NB4 (cell line): Measurements from ENCODE around the gene NUP214.
A peak's percentile ranks its signal among the peaks of the same experiment; 100 is the strongest.

Source experiments
- DNase-seq: peaks from one replicate; pipeline ENCODE4 v3.0.0; 2010; ENCODE audit warnings: low read depth
- H3K4me3 ChIP-seq: one replicate; pipeline ENCODE4 v1.5.1; 2011; ENCODE audit warnings: mild to moderate bottlenecking, low read depth, low read length, moderate library complexity
- MAX ChIP-seq: IDR thresholded peaks from 2 replicates; pipeline ENCODE4 v1.6.1; 2011; ENCODE audit warnings: low read depth, low read length
- MYC ChIP-seq: IDR thresholded peaks from 2 replicates; pipeline ENCODE4 v1.6.1; 2011; ENCODE audit warnings: low read depth, low read length
- POLR2A ChIP-seq: IDR thresholded peaks from 2 replicates; pipeline ENCODE4 v1.6.1; 2011; ENCODE audit warnings: mild to moderate bottlenecking; ENCODE audit not compliant: insufficient read length; ENCODE audit errors: extremely low read depth
- TF ChIP-seq, protein P1 (sequence below): IDR thresholded peaks from one replicate; pipeline ENCODE4 v1.5.1; 2012; ENCODE audit warnings: low read depth, low read length

The NUP214 gene

DNA sequence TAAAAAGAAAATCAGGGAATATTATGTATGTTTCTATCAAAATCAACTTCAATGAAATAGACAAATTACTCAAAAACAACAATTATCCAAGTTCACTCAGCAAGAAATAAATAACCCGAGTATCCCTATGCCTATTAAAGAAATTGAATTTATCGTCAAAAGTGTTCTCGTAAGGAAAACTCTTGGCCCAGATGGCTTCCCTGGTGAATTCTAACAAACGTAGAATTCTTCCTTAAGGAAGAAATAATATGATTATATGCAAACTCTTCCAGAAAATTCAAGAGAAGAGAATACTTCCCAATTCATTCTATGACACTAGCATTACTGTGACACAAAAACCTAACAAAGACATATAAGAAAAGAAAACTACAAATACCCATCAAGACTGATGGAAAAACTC is 121.2 kb downstream of the NUP214 start:
- no peak overlapping the region for H3K4me3 ChIP-seq
- TF ChIP-seq POLR2A: no peak
- TF ChIP-seq MAX: no peak
- no peak for TF ChIP-seq MYC
- TF ChIP-seq, protein P1, sequence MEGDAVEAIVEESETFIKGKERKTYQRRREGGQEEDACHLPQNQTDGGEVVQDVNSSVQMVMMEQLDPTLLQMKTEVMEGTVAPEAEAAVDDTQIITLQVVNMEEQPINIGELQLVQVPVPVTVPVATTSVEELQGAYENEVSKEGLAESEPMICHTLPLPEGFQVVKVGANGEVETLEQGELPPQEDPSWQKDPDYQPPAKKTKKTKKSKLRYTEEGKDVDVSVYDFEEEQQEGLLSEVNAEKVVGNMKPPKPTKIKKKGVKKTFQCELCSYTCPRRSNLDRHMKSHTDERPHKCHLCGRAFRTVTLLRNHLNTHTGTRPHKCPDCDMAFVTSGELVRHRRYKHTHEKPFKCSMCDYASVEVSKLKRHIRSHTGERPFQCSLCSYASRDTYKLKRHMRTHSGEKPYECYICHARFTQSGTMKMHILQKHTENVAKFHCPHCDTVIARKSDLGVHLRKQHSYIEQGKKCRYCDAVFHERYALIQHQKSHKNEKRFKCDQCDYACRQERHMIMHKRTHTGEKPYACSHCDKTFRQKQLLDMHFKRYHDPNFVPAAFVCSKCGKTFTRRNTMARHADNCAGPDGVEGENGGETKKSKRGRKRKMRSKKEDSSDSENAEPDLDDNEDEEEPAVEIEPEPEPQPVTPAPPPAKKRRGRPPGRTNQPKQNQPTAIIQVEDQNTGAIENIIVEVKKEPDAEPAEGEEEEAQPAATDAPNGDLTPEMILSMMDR: no peak
- no peak for DNase-seq

DNA sequence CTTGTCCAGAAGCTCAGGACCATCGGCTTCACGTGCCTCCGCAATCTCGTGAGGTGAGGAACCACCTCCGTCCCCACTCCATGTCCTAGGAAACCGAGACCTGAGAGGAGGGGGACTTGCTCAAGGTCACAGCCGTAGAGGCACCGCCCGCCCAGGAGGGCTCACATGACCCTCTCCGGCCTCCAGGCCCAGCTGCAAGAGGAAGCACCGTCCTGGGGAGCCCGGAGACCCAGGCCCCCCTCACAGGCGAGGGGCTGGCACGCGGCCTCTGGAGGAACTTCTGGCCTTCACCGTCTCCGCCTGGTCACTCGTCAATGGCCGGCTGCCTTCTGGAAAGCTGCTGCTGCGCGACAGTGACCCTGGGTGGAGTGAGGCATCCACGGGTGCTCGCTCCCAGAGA is 126.7 kb downstream of the NUP214 start:
- peak overlapping the region; percentile 82 for H3K4me3 ChIP-seq
- DNase-seq: peak; percentile 66
- peak; percentile 48; the same call in 1 of the 2 replicates for TF ChIP-seq MYC
- TF ChIP-seq, protein P1: no peak

DNA sequence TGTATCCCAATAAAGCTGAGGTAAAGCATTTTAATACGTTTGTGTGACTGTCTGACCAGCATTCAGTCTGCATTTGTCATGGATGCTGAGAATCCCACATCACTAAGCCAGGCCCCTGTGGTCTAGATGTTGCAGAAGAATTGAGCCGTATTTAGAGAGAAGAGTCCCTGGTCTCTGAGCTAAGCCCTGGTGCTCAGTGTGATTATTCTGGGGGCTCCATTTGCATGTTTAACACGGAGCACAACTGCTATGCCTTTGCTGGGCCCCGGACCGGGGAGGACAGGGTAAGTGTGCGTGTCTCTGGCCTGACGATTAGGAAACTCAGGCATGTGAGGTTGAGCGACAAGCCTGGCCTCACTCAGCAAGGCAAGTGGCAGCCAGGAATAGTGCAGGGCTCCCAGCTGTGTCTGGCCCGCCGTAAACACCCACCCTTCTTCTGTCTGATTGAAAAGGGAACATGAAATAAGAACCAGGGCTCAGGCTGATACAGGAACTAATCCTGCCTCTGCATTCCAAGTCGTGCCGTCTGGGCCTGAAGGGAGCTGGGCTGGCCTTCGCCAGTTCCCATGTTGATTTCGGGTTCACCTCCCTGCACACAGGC is 128.6 kb downstream of the NUP214 start:
- peak overlapping the region; percentile 21 for H3K4me3 ChIP-seq
- DNase-seq: peak; percentile 94
- TF ChIP-seq MYC: peak; percentile 93
- TF ChIP-seq MAX: peak; percentile 85
- TF ChIP-seq POLR2A: peak; percentile 44
- TF ChIP-seq, protein P1: no peak

- DNase-seq: no peak
- TF ChIP-seq POLR2A (no peak), MYC (no peak), MAX (no peak)
- TF ChIP-seq, protein P1: no peak
- H3K4me3 ChIP-seq: no peak overlapping the region
Measured at GRCh38 chr9:131254626-131255025, 129.2 kb downstream of the NUP214 start.

- DNase-seq: no peak
- H3K4me3 ChIP-seq: peak overlapping the region; percentile 53
- TF ChIP-seq, protein P1: no peak
- TF ChIP-seq POLR2A (no peak), MAX (no peak), MYC (no peak)
Measured at GRCh38 chr9:131255676-131256197, 130.4 kb downstream of the NUP214 start.
